Transverse colon (tissue), 4 donors: ENCODE measurements around the gene SERGEF. TPM values are rescaled to one million over a fixed set of nuclear protein-coding genes. Genes with fewer than 3 reads are reported as not detected.

ENCODE experiments used
- DNase-seq: peaks from one replicate; pipeline ENCODE4 v3.0.0-alpha.2; 2019
- H3K27ac ChIP-seq, 4 donors: fragments of 200-600 bp; sonication (generic); 2 replicates each; pipeline ENCODE4 v1.5.1; 2016 to 2018; ENCODE audit warnings: inconsistent platforms in 4 of 4
- H3K27me3 ChIP-seq: fragments of 200-600 bp; sonication (generic); 2 replicates; pipeline ENCODE4 v1.5.1; 2017; ENCODE audit warnings: inconsistent platforms
- H3K36me3 ChIP-seq, 4 donors: fragments of 200-600 bp; sonication (generic); 2 replicates each; pipeline ENCODE4 v1.5.1; 2017 to 2019; ENCODE audit warnings: inconsistent platforms in 4 of 4
- H3K4me1 ChIP-seq, 4 donors: fragments of 200-600 bp; sonication (generic); 2 replicates each; pipeline ENCODE4 v1.5.1; 2017 to 2020; ENCODE audit warnings: inconsistent platforms in 4 of 4
- H3K4me3 ChIP-seq, 4 donors: fragments of 200-600 bp; sonication (generic); 1 replicate in 1 of 4; 2 replicates in 3 of 4; pipeline versions ENCODE4 v1.5.1 to v1.6.1; 2017 to 2019; ENCODE audit warnings: inconsistent platforms in 4 of 4
- H3K9me3 ChIP-seq, 2 donors: fragments of 200-600 bp; sonication (generic); 2 replicates each; pipeline ENCODE4 v1.5.1; 2017 to 2019; ENCODE audit warnings: inconsistent platforms in 2 of 2
- CTCF ChIP-seq, 5 experiments: fragments of 200-600 bp in 3 of 5; fragments of 450-650 bp in 2 of 5; sonication (generic) in 3 of 5; IDR thresholded peaks; 1 replicate in 2 of 5; 2 replicates in 3 of 5; pipeline ENCODE4 v1.5.1; 2016 to 2017; ENCODE audit warnings: antibody characterized with exemption in 5 of 5, inconsistent platforms in 3 of 5, mild to moderate bottlenecking in 2 of 5, moderate library complexity in 1 of 5
- EP300 ChIP-seq: sonication (generic); formaldehyde crosslinking; IDR thresholded peaks from one replicate; pipeline ENCODE4 v1.6.1; 2017; ENCODE audit warnings: antibody characterized with exemption, low read depth
- POLR2A ChIP-seq: fragments of 450-650 bp; IDR thresholded peaks from one replicate; pipeline ENCODE4 v1.6.1; 2016; ENCODE audit warnings: antibody characterized with exemption, mild to moderate bottlenecking, moderate library complexity
- POLR2AphosphoS5 ChIP-seq, 3 donors: sonication (generic); formaldehyde crosslinking; IDR thresholded peaks; one replicate each; pipeline ENCODE4 v1.6.1; 2016; ENCODE audit warnings: antibody characterized with exemption in 3 of 3
- WGBS, 2 donors: methylation state at CpG; one replicate each; pipeline ENCODE4 v1.1.5; 2018; ENCODE audit warnings: low coverage in 1 of 2; 5-methylcytosine and 5-hydroxymethylcytosine counted together
- in situ Hi-C, 4 donors: fragments of 200-750 bp; cut with MboI; loops; one replicate each; pipeline versions ENCODE4 v1.15.0 to v1.15.1; 2017; ENCODE audit warnings: low sequenced_read_pairs in 3 of 4, low pct_ligation_motif_present in 1 of 4, low pct_unique_long_range_greater_than_20kb in 1 of 4
- intact Hi-C: fragments of 100-400 bp; cut with DNase I; formaldehyde crosslinking; loops from one replicate; pipeline ENCODE4 v1.15.1; 2023; ENCODE audit warnings: low total_unique reads
- total RNA-seq, 4 donors: library from RNA; depleted of rRNA; stranded (reverse); fragments of >200 nt; gene quantifications; one replicate each; pipeline ENCODE4 v1.1.0, GENCODE V29; 2016

The SERGEF gene
- total RNA-seq, 4 donors from 2014 or later, result 11.6 to 28.9 (median 19.1) TPM

- no peaks in the 10 kb centered on the region for H3K9me3 ChIP-seq
- intact Hi-C loops, result no loop called here
- DNase-seq, result no peak
- peaks cover 6 to 26% (median 24%) of the 10 kb centered on the region in 4 donors for H3K4me1 ChIP-seq
- WGBS, 2 donors, result 76% methylated on average over 2 of the region's 2 CpGs; no CpG with 5 or more reads in 1 of the 2 donors
- no peak overlapping the region for H3K4me3 ChIP-seq
- TF ChIP-seq EP300, result no peak
- no peak for TF ChIP-seq POLR2A
- TF ChIP-seq CTCF (IDR thresholded peaks at IDR 0.05), result no peak
- no peak for TF ChIP-seq POLR2AphosphoS5 (IDR thresholded peaks at IDR 0.05)
- peak overlapping the region in 1 of 4 donors; percentile 50 for H3K27ac ChIP-seq
- no peaks in the 10 kb centered on the region for H3K36me3 ChIP-seq
- H3K27me3 ChIP-seq, result no peaks in the 10 kb centered on the region
- in situ Hi-C loops, result no loop called here
These were observed 199.3 kb downstream of the SERGEF start for GRCh38 chr11:17813391-17814059.

- peaks cover 6 to 26% (median 24%) of the 10 kb centered on the region in 4 donors for H3K4me1 ChIP-seq
- intact Hi-C loops (no loop called here), in situ Hi-C loops (no loop called here)
- no peak for TF ChIP-seq EP300
- TF ChIP-seq POLR2AphosphoS5 (IDR thresholded peaks at IDR 0.05), result no peak
- TF ChIP-seq POLR2A, result no peak
- TF ChIP-seq CTCF (IDR thresholded peaks at IDR 0.05), result no peak
- H3K27ac ChIP-seq, result peak overlapping the region in 1 of 4 donors; percentile 50
- WGBS, 2 donors, result 40 to 60% methylated on average over 1 to 4 of the region's 4 CpGs
- no peaks in the 10 kb centered on the region for H3K36me3 ChIP-seq
- H3K4me3 ChIP-seq, result no peak overlapping the region
- H3K27me3 ChIP-seq, result no peaks in the 10 kb centered on the region
- DNase-seq, result no peak
- no peaks in the 10 kb centered on the region for H3K9me3 ChIP-seq
These were observed 200.0 kb downstream of the SERGEF start for GRCh38 chr11:17812865-17813187.

GRCh38 chr11:17812091-17812864 is 200.6 kb downstream of the SERGEF start:
- intact Hi-C loops, result no loop called here
- 38% methylated on average over 2 of the region's 2 CpGs; no CpG with 5 or more reads in 1 of the 2 donors for WGBS, 2 donors
- Histone ChIP-seq H3K4me3 (no peak overlapping the region), H3K4me1 (peaks cover 6 to 26% (median 24%) of the 10 kb centered on the region in 4 donors), H3K27me3 (no peaks in the 10 kb centered on the region), H3K36me3 (no peaks in the 10 kb centered on the region), H3K27ac (peak overlapping the region in 1 of 4 donors; percentile 50), H3K9me3 (no peaks in the 10 kb centered on the region)
- in situ Hi-C loops, result no loop called here
- DNase-seq, result peak; percentile 26
- no peak for TF ChIP-seq POLR2AphosphoS5 (IDR thresholded peaks at IDR 0.05)
- TF ChIP-seq EP300, result no peak
- TF ChIP-seq POLR2A, result no peak
- TF ChIP-seq CTCF (IDR thresholded peaks at IDR 0.05), result no peak

- intact Hi-C loops (no loop called here), in situ Hi-C loops (no loop called here)
- Histone ChIP-seq H3K4me3 (no peak overlapping the region), H3K27me3 (no peaks in the 10 kb centered on the region), H3K27ac (no peak overlapping the region), H3K9me3 (no peaks in the 10 kb centered on the region), H3K4me1 (peaks cover 6 to 26% (median 24%) of the 10 kb centered on the region in 4 donors), H3K36me3 (no peaks in the 10 kb centered on the region)
- no peak for DNase-seq
- TF ChIP-seq POLR2AphosphoS5 (IDR thresholded peaks at IDR 0.05) (no peak), CTCF (IDR thresholded peaks at IDR 0.05) (no peak), EP300 (no peak), POLR2A (no peak)
- 90 to 95% methylated on average over 6 to 7 of the region's 7 CpGs for WGBS, 2 donors
These were observed 201.5 kb downstream of the SERGEF start for GRCh38 chr11:17811352-17811751.
